Chondrocyte (in vitro differentiated cells): ENCODE measurements around the gene PTRHD1. TPM values are rescaled to one million over a fixed set of nuclear protein-coding genes. Genes with fewer than 3 reads are reported as not detected.

Experiments used
- DNase-seq: peaks from one replicate; pipeline ENCODE4 v3.0.0; 2021; ENCODE audit warnings: mixed read lengths, low spot score
- H3K27ac Mint-ChIP-seq: one replicate; pipeline ENCODE4 v1.8.0; 2021; ENCODE audit warnings: mild to moderate bottlenecking, moderate library complexity, mixed read lengths; ENCODE audit not compliant: unreplicated experiment
- H3K27me3 Mint-ChIP-seq: 2 replicates; pipeline ENCODE4 v1.8.0; 2021; ENCODE audit warnings: low read depth, mixed read lengths
- H3K36me3 Mint-ChIP-seq: 2 replicates; pipeline ENCODE4 v1.8.0; 2021; ENCODE audit warnings: low read depth, mixed read lengths
- H3K4me1 Mint-ChIP-seq: 2 replicates; pipeline ENCODE4 v1.8.0; 2021; ENCODE audit warnings: low read depth, mild to moderate bottlenecking, mixed read lengths
- H3K4me3 Mint-ChIP-seq: one replicate; pipeline ENCODE4 v1.8.0; 2021; ENCODE audit warnings: mild to moderate bottlenecking, moderate library complexity, mixed read lengths; ENCODE audit not compliant: unreplicated experiment
- H3K9me3 Mint-ChIP-seq: 2 replicates; pipeline ENCODE4 v1.8.0; 2021; ENCODE audit warnings: low read depth, mixed read lengths
- CTCF ChIP-seq: fragments of 200-600 bp; sonication (generic); IDR thresholded peaks from 2 replicates; pipeline ENCODE4 v1.5.0; 2021; ENCODE audit warnings: antibody characterized with exemption, mild to moderate bottlenecking, moderate library complexity
- total RNA-seq: library from RNA; stranded (reverse); gene quantifications from 3 replicates; pipeline ENCODE4 v1.2.1, GENCODE V29; 2021

PTRHD1 gene
- total RNA-seq, 1 donor from 2014 or later, result 32.0 TPM

- Mint-ChIP-seq H3K4me3 (no peak overlapping the region), H3K4me1 (peaks cover 14% of the 10 kb centered on the region), H3K27ac (no peak overlapping the region), H3K27me3 (no peaks in the 10 kb centered on the region), H3K9me3 (no peaks in the 10 kb centered on the region), H3K36me3 (peaks cover 21% of the 10 kb centered on the region)
- TF ChIP-seq CTCF, result no peak
- DNase-seq, result peak; percentile 81
Observed at GRCh38 chr2:24819442-24820174, 26.4 kb upstream of the PTRHD1 start.

- no peak overlapping the region for H3K4me3 Mint-ChIP-seq
- DNase-seq, result peak; percentile 54
- H3K36me3 Mint-ChIP-seq, result peaks cover 21% of the 10 kb centered on the region
- no peak overlapping the region for H3K27ac Mint-ChIP-seq
- H3K4me1 Mint-ChIP-seq, result peaks cover 14% of the 10 kb centered on the region
- no peaks in the 10 kb centered on the region for H3K27me3 Mint-ChIP-seq
- TF ChIP-seq CTCF, result no peak
- no peaks in the 10 kb centered on the region for H3K9me3 Mint-ChIP-seq
Observed at GRCh38 chr2:24818721-24819167, 25.6 kb upstream of the PTRHD1 start.

- Mint-ChIP-seq H3K4me1 (peaks cover 14% of the 10 kb centered on the region), H3K4me3 (no peak overlapping the region), H3K27me3 (no peaks in the 10 kb centered on the region), H3K27ac (peak overlapping the region; percentile 89), H3K9me3 (no peaks in the 10 kb centered on the region), H3K36me3 (peaks cover 21% of the 10 kb centered on the region)
- DNase-seq, result no peak
- no peak for TF ChIP-seq CTCF
Observed at GRCh38 chr2:24816884-24817283, 23.7 kb upstream of the PTRHD1 start.

GRCh38 chr2:24816404-24816803 is 23.2 kb upstream of the PTRHD1 start:
- TF ChIP-seq CTCF, result no peak
- H3K9me3 Mint-ChIP-seq, result no peaks in the 10 kb centered on the region
- H3K4me1 Mint-ChIP-seq, result peaks cover 14% of the 10 kb centered on the region
- DNase-seq, result no peak
- no peaks in the 10 kb centered on the region for H3K27me3 Mint-ChIP-seq
- H3K36me3 Mint-ChIP-seq, result peaks cover 21% of the 10 kb centered on the region
- no peak overlapping the region for H3K27ac Mint-ChIP-seq
- no peak overlapping the region for H3K4me3 Mint-ChIP-seq

GRCh38 chr2:24815171-24815570 is 22.0 kb upstream of the PTRHD1 start:
- Mint-ChIP-seq H3K27me3 (no peaks in the 10 kb centered on the region), H3K27ac (no peak overlapping the region), H3K36me3 (peaks cover 15% of the 10 kb centered on the region), H3K4me1 (peaks cover 14% of the 10 kb centered on the region), H3K4me3 (no peak overlapping the region), H3K9me3 (no peaks in the 10 kb centered on the region)
- no peak for TF ChIP-seq CTCF
- no peak for DNase-seq
